OCI-LY1 (cell line): ENCODE measurements around the gene PPIP5K2.

Experiments
- H2AFZ ChIP-seq: fragments of 200-600 bp; sonication (generic), shearing (Covaris generic); 2 replicates; pipeline ENCODE4 v1.6.0; 2014; ENCODE audit warnings: antibody characterized with exemption, mild to moderate bottlenecking, low read length
- H3F3A ChIP-seq: fragments of 200-600 bp; sonication (generic), shearing (Covaris generic); 2 replicates; pipeline ENCODE4 v1.6.0; 2014; ENCODE audit warnings: mild to moderate bottlenecking, antibody characterized with exemption, low read length, moderate library complexity; ENCODE audit not compliant: insufficient read depth
- H3K27ac ChIP-seq: fragments of 200-600 bp; sonication (generic); 2 replicates; pipeline ENCODE4 v1.5.1; 2014; ENCODE audit warnings: low read length, mixed run types, mild to moderate bottlenecking, low read depth; ENCODE audit not compliant: poor library complexity, severe bottlenecking
- H3K27me3 ChIP-seq: fragments of 200-600 bp; sonication (generic); 2 replicates; pipeline ENCODE4 v1.6.0; 2014; ENCODE audit warnings: antibody characterized with exemption, mild to moderate bottlenecking, low read length, moderate library complexity; ENCODE audit not compliant: insufficient read depth
- H3K36me3 ChIP-seq: fragments of 200-600 bp; sonication (generic); 2 replicates; pipeline ENCODE4 v1.6.1; 2014; ENCODE audit warnings: mild to moderate bottlenecking, antibody characterized with exemption, low read length, moderate library complexity, mixed read lengths; ENCODE audit not compliant: insufficient read depth
- H3K4me1 ChIP-seq: fragments of 200-600 bp; sonication (generic); 2 replicates; pipeline ENCODE4 v1.5.1; 2014; ENCODE audit warnings: mild to moderate bottlenecking, low read length, moderate library complexity; ENCODE audit not compliant: insufficient read depth, severe bottlenecking
- H3K4me2 ChIP-seq: fragments of 200-600 bp; sonication (generic), shearing (Covaris generic); 2 replicates; pipeline ENCODE4 v1.6.1; 2014; ENCODE audit warnings: low read length
- H3K4me3 ChIP-seq: fragments of 200-600 bp; sonication (generic); 2 replicates; pipeline ENCODE4 v1.5.1; 2014; ENCODE audit warnings: low read length, low read depth, mild to moderate bottlenecking, mixed read lengths; ENCODE audit not compliant: poor library complexity, severe bottlenecking
- H3K79me2 ChIP-seq: fragments of 200-600 bp; shearing (Covaris generic); 2 replicates; pipeline ENCODE4 v1.6.1; 2016; ENCODE audit warnings: mixed run types, low read length, mixed read lengths; ENCODE audit not compliant: insufficient read depth
- H3K9ac ChIP-seq: fragments of 200-600 bp; sonication (generic), shearing (Covaris generic); 2 replicates; pipeline ENCODE4 v1.6.1; 2014; ENCODE audit warnings: mild to moderate bottlenecking, low read length, mixed read lengths
- H3K9me2 ChIP-seq: fragments of 200-600 bp; sonication (generic), shearing (Covaris generic); 2 replicates; pipeline ENCODE4 v1.6.1; 2014; ENCODE audit warnings: low read depth, mild to moderate bottlenecking, low read length, mixed read lengths
- H3K9me3 ChIP-seq: fragments of 200-600 bp; shearing (Covaris generic); 2 replicates; pipeline ENCODE4 v1.6.1; 2014; ENCODE audit warnings: low read length, mixed read lengths
- H4K20me1 ChIP-seq: fragments of 200-600 bp; sonication (generic), shearing (Covaris generic); 2 replicates; pipeline ENCODE4 v1.6.0; 2016; ENCODE audit warnings: mild to moderate bottlenecking, low read length; ENCODE audit not compliant: insufficient read depth
- CTCF ChIP-seq: fragments of 200-600 bp; sonication (generic), shearing (Covaris generic); IDR thresholded peaks from 2 replicates; pipeline ENCODE4 v1.5.1; 2017; ENCODE audit warnings: mild to moderate bottlenecking, antibody characterized with exemption, low read length, moderate library complexity, mixed read lengths
- EZH2 ChIP-seq: fragments of 200-600 bp; sonication (generic), shearing (Covaris generic); IDR thresholded peaks from 2 replicates; pipeline ENCODE4 v1.8.0; 2017; ENCODE audit warnings: borderline replicate concordance, mixed run types, mild to moderate bottlenecking, antibody characterized with exemption, low read length, moderate library complexity, mixed read lengths

PPIP5K2 gene

GRCh38 chr5:103228061-103228460 lies 108.0 kb downstream of the PPIP5K2 start:
- H3F3A ChIP-seq, result no peaks in the 10 kb centered on the region
- H3K27me3 ChIP-seq, result no peaks in the 10 kb centered on the region
- no peaks in the 10 kb centered on the region for H3K9me2 ChIP-seq
- no peaks in the 10 kb centered on the region for H3K36me3 ChIP-seq
- H4K20me1 ChIP-seq, result no peaks in the 10 kb centered on the region
- no peaks in the 10 kb centered on the region for H3K9me3 ChIP-seq
- no peaks in the 10 kb centered on the region for H3K79me2 ChIP-seq
- H3K4me3 ChIP-seq, result no peak overlapping the region
- peaks cover 9% of the 10 kb centered on the region for H3K4me1 ChIP-seq
- no peak overlapping the region for H2AFZ ChIP-seq
- TF ChIP-seq CTCF (no peak), EZH2 (no peak)
- no peak overlapping the region for H3K27ac ChIP-seq
- no peak overlapping the region for H3K4me2 ChIP-seq
- H3K9ac ChIP-seq, result no peak overlapping the region

GRCh38 chr5:103228588-103228987 lies 108.5 kb downstream of the PPIP5K2 start:
- Histone ChIP-seq H3K27me3 (no peaks in the 10 kb centered on the region), H3K27ac (no peak overlapping the region), H2AFZ (no peak overlapping the region), H3K4me1 (peaks cover 9% of the 10 kb centered on the region), H3K4me2 (no peak overlapping the region), H3K9me2 (no peaks in the 10 kb centered on the region), H3F3A (no peaks in the 10 kb centered on the region), H3K79me2 (no peaks in the 10 kb centered on the region), H3K9ac (no peak overlapping the region), H4K20me1 (no peaks in the 10 kb centered on the region), H3K9me3 (no peaks in the 10 kb centered on the region), H3K36me3 (no peaks in the 10 kb centered on the region), H3K4me3 (no peak overlapping the region)
- TF ChIP-seq CTCF (no peak), EZH2 (no peak)

GRCh38 chr5:103232393-103232999 lies 112.4 kb downstream of the PPIP5K2 start:
- H4K20me1 ChIP-seq, result no peaks in the 10 kb centered on the region
- H2AFZ ChIP-seq, result no peak overlapping the region
- H3K9me3 ChIP-seq, result no peaks in the 10 kb centered on the region
- H3K4me1 ChIP-seq, result no peaks in the 10 kb centered on the region
- no peaks in the 10 kb centered on the region for H3K36me3 ChIP-seq
- H3K4me3 ChIP-seq, result no peak overlapping the region
- no peak overlapping the region for H3K4me2 ChIP-seq
- no peaks in the 10 kb centered on the region for H3K27me3 ChIP-seq
- no peaks in the 10 kb centered on the region for H3K79me2 ChIP-seq
- peak; percentile 76 for TF ChIP-seq CTCF
- no peak for TF ChIP-seq EZH2
- no peak overlapping the region for H3K27ac ChIP-seq
- H3K9ac ChIP-seq, result no peak overlapping the region
- no peaks in the 10 kb centered on the region for H3F3A ChIP-seq
- H3K9me2 ChIP-seq, result no peaks in the 10 kb centered on the region
